GM23248 (cell line): Measurements from ENCODE around the gene EIF4G1.

Source experiments
- EZH2 ChIP-seq: fragments of 200-600 bp; sonication (generic); IDR thresholded peaks from 2 replicates; pipeline ENCODE4 v1.6.1; 2018; ENCODE audit warnings: antibody characterized with exemption, mild to moderate bottlenecking; ENCODE audit not compliant: insufficient read depth, poor library complexity, severe bottlenecking
- EZH2phosphoT487 ChIP-seq: fragments of 200-600 bp; sonication (generic); IDR thresholded peaks from 2 replicates; pipeline ENCODE4 v1.6.1; 2018; ENCODE audit warnings: antibody characterized with exemption, moderate library complexity, mild to moderate bottlenecking, low read depth; ENCODE audit not compliant: insufficient read depth

DNA sequence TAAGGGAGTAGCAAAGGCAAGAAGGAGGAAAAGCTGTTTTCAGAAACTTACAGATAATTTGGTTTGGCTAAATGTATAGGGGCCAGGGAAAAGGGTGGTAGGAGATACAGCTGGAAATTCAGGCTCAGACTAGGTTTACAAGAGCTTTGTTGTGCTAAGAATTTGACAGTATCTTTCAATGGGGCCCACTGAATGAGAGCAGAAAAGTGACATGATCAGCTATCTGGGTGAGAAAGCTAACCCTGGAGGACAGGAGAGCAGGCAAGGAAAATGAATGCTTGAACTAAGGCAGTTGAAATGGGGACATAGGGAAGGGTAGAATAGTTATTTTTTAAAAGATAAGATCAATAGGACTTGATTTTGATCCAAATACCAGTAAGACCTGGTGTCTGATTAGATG is 2.8 kb upstream of the EIF4G1 start:
- TF ChIP-seq EZH2 (no peak), EZH2phosphoT487 (no peak)
